ENCODE measurements around the gene COL1A1. TPM values are rescaled to one million over a fixed set of nuclear protein-coding genes. Genes with fewer than 3 reads are reported as not detected.

Gene COL1A1
- total RNA-seq, 6 experiments from 2014 or later = 4,948 to 7,804 (median 5,240) TPM

- peak overlapping the region; percentile 100 for H3K27ac Mint-ChIP-seq
- H3K4me1 Mint-ChIP-seq (ENCODE audit: low read depth) = peaks cover 100% of the 10 kb centered on the region
- H3K36me3 Mint-ChIP-seq (ENCODE audit: low read depth) = no peaks in the 10 kb centered on the region
- peaks cover 4% of the 10 kb centered on the region for H3K27me3 Mint-ChIP-seq (ENCODE audit: insufficient read depth)
- H3K9me3 Mint-ChIP-seq = no peaks in the 10 kb centered on the region
- no peak; the same call in 1 of the 2 replicates for TF ChIP-seq CTCF (IDR thresholded peaks at IDR 0.05)
- peak overlapping the region; percentile 82 for H3K4me3 Mint-ChIP-seq
- no peak for DNase-seq
These were observed 5.3 kb upstream of the COL1A1 start for GRCh38 chr17:50206604-50207293.

- Mint-ChIP-seq H3K4me1 (ENCODE audit: low read depth) (peaks cover 95% of the 10 kb centered on the region), H3K9me3 (peaks cover 5% of the 10 kb centered on the region), H3K27ac (peak overlapping the region; percentile 100), H3K4me3 (peak overlapping the region; percentile 82), H3K27me3 (ENCODE audit: insufficient read depth) (peaks cover 11% of the 10 kb centered on the region), H3K36me3 (ENCODE audit: low read depth) (peaks cover 5% of the 10 kb centered on the region)
- DNase-seq = no peak
- TF ChIP-seq CTCF (IDR thresholded peaks at IDR 0.05) = no peak
These were observed 4.6 kb upstream of the COL1A1 start for GRCh38 chr17:50205963-50206505.

- H3K27me3 Mint-ChIP-seq (ENCODE audit: insufficient read depth) = peaks cover 17% of the 10 kb centered on the region
- peaks cover 88% of the 10 kb centered on the region for H3K4me1 Mint-ChIP-seq (ENCODE audit: low read depth)
- H3K27ac Mint-ChIP-seq = peak overlapping the region; percentile 100
These were observed 3.9 kb upstream of the COL1A1 start for GRCh38 chr17:50205111-50205962.

GRCh38 chr17:50204431-50204830, 3.0 kb upstream of the COL1A1 start:
- no peak for DNase-seq
- peaks cover 79% of the 10 kb centered on the region for H3K4me1 Mint-ChIP-seq (ENCODE audit: low read depth)
- H3K27me3 Mint-ChIP-seq (ENCODE audit: insufficient read depth) = peaks cover 20% of the 10 kb centered on the region
- H3K27ac Mint-ChIP-seq = peak overlapping the region; percentile 100
- peaks cover 21% of the 10 kb centered on the region for H3K36me3 Mint-ChIP-seq (ENCODE audit: low read depth)
- no peak for TF ChIP-seq CTCF (IDR thresholded peaks at IDR 0.05)
- peak overlapping the region; percentile 100 for H3K4me3 Mint-ChIP-seq
- peaks cover 14% of the 10 kb centered on the region for H3K9me3 Mint-ChIP-seq

More at GRCh38 chr17:50205111-50205962, 3.9 kb upstream of the COL1A1 start:
- H3K9me3 Mint-ChIP-seq = peaks cover 10% of the 10 kb centered on the region
- peaks cover 12% of the 10 kb centered on the region for H3K36me3 Mint-ChIP-seq (ENCODE audit: low read depth)
- DNase-seq = peak; percentile 56
- H3K4me3 Mint-ChIP-seq = peak overlapping the region; percentile 82
- no peak for TF ChIP-seq CTCF (IDR thresholded peaks at IDR 0.05)

- peak overlapping the region; percentile 100 for H3K27ac Mint-ChIP-seq
- no peak for TF ChIP-seq CTCF (IDR thresholded peaks at IDR 0.05)
These were observed 2.3 kb upstream of the COL1A1 start for GRCh38 chr17:50203604-50204345.

More at GRCh38 chr17:50203604-50204345, 2.3 kb upstream of the COL1A1 start:
- peak; percentile 95 for DNase-seq
- Mint-ChIP-seq H3K27me3 (ENCODE audit: insufficient read depth) (peaks cover 20% of the 10 kb centered on the region), H3K9me3 (peaks cover 14% of the 10 kb centered on the region), H3K36me3 (ENCODE audit: low read depth) (peaks cover 26% of the 10 kb centered on the region), H3K4me1 (ENCODE audit: low read depth) (peaks cover 74% of the 10 kb centered on the region), H3K4me3 (peak overlapping the region; percentile 100)
